SK-N-SH (cell line): Measurements from ENCODE around the gene MRPL14. TPM values are rescaled to one million over a fixed set of nuclear protein-coding genes. Genes with fewer than 3 reads are reported as not detected.

Experiments used
- CTCF ChIA-PET: fragments of 300-600, 350-600 bp; formaldehyde crosslinking; extraction: SDS; loops from one replicate; lab custom pipeline; 2021; lab: Yijun Ruan, JAX
- POLR2A ChIA-PET: fragments of 350-600 bp; sonication (Branson Sonifier 250); formaldehyde crosslinking; extraction: SDS; loops from one replicate; lab custom pipeline; 2020; ENCODE audit warnings: antibody characterized with exemption, inconsistent platforms; lab: Yijun Ruan, JAX
- DNase-seq: peaks from one replicate; pipeline ENCODE4 v3.0.0; 2012
- H2AFZ ChIP-seq: fragments of 200-600 bp; sonication (generic); 2 replicates; pipeline ENCODE4 v1.8.1; 2016; ENCODE audit warnings: antibody characterized with exemption, mild to moderate bottlenecking, low read depth
- H3F3A ChIP-seq: fragments of 200-600 bp; sonication (generic); replicated peaks from 2 replicates; pipeline ENCODE3; 2016; ENCODE audit warnings: antibody characterized with exemption, mild to moderate bottlenecking; ENCODE audit not compliant: insufficient read depth
- H3K27ac ChIP-seq, 2 experiments: fragments of 200-500 bp in 1 of 2; fragments of 200-600 bp in 1 of 2; sonication (Bioruptor generic) in 1 of 2; sonication (generic), shearing (Covaris generic) in 1 of 2; 2 replicates each; pipeline versions ENCODE4 v1.5.1 to v1.6.1; 2014 to 2016; ENCODE audit warnings: low read depth in 2 of 2, inconsistent platforms in 1 of 2, low read length in 1 of 2, mild to moderate bottlenecking in 1 of 2, mixed read lengths in 1 of 2
- H3K27me3 ChIP-seq: fragments of 200-600 bp; sonication (generic), shearing (Covaris generic); 2 replicates; pipeline ENCODE4 v1.6.1; 2016; ENCODE audit warnings: mixed run types; ENCODE audit not compliant: insufficient read depth
- H3K36me3 ChIP-seq, 2 experiments: fragments of 200-500 bp in 1 of 2; fragments of 200-600 bp in 1 of 2; sonication (Bioruptor generic) in 1 of 2; sonication (generic) in 1 of 2; replicated peaks in 1 of 2; 2 replicates each; pipeline versions ENCODE3 to v1.5.1; 2014 to 2016; ENCODE audit warnings: low read length in 1 of 2, mild to moderate bottlenecking in 1 of 2; ENCODE audit not compliant: insufficient read depth in 2 of 2, control insufficient read depth in 1 of 2
- H3K4me1 ChIP-seq, 2 experiments: fragments of 200-500 bp in 1 of 2; fragments of 200-600 bp in 1 of 2; sonication (Bioruptor generic) in 1 of 2; sonication (generic), shearing (Covaris generic) in 1 of 2; 2 replicates each; pipeline versions ENCODE4 v1.5.1 to v1.6.1; 2014 to 2016; ENCODE audit warnings: low read depth in 1 of 2, low read length in 1 of 2, mixed run types in 1 of 2; ENCODE audit not compliant: insufficient read depth in 2 of 2, control insufficient read depth in 1 of 2
- H3K4me2 ChIP-seq: fragments of 200-600 bp; sonication (generic), shearing (Covaris generic); 2 replicates; pipeline ENCODE4 v1.6.1; 2017; ENCODE audit warnings: mixed run types
- H3K4me3 ChIP-seq, 2 experiments: fragments of 200-500 bp in 1 of 2; fragments of 200-600 bp in 1 of 2; sonication (Bioruptor generic) in 1 of 2; sonication (generic), shearing (Covaris generic) in 1 of 2; 2 replicates each; pipeline versions ENCODE4 v1.5.1 to v1.8.1; 2014 to 2016; ENCODE audit warnings: low read depth in 2 of 2, inconsistent platforms in 1 of 2, low read length in 1 of 2, mild to moderate bottlenecking in 1 of 2, mixed read lengths in 1 of 2, moderate library complexity in 1 of 2
- H3K79me2 ChIP-seq: fragments of 200-600 bp; sonication (generic); 2 replicates; pipeline ENCODE4 v1.8.1; 2017; ENCODE audit warnings: mild to moderate bottlenecking; ENCODE audit not compliant: insufficient read depth
- H3K9ac ChIP-seq: fragments of 200-600 bp; sonication (generic); 2 replicates; pipeline ENCODE4 v1.6.1; 2017; ENCODE audit warnings: mixed run types
- H3K9me2 ChIP-seq: fragments of 200-600 bp; sonication (generic); 2 replicates; pipeline ENCODE4 v1.6.1; 2017; ENCODE audit warnings: mixed run types
- H3K9me3 ChIP-seq: fragments of 200-600 bp; sonication (generic); 2 replicates; pipeline ENCODE4 v1.6.1; 2017; ENCODE audit warnings: mixed run types, mild to moderate bottlenecking, moderate library complexity
- H4K20me1 ChIP-seq: fragments of 200-600 bp; sonication (generic); 2 replicates; pipeline ENCODE4 v1.6.1; 2017; ENCODE audit warnings: mild to moderate bottlenecking, mixed run types; ENCODE audit not compliant: insufficient read depth
- CHD2 ChIP-seq: fragments of 150-350 bp; IDR thresholded peaks from 2 replicates; pipeline ENCODE4 v1.6.1; 2018; ENCODE audit warnings: low read length; ENCODE audit not compliant: partially characterized antibody
- CTCF ChIP-seq: fragments of 200-600 bp; sonication (generic); IDR thresholded peaks from 2 replicates; pipeline ENCODE4 v1.6.1; 2017; ENCODE audit warnings: antibody characterized with exemption, mild to moderate bottlenecking, moderate library complexity
- EZH2phosphoT487 ChIP-seq: fragments of 200-600 bp; sonication (generic); IDR thresholded peaks from 2 replicates; pipeline ENCODE4 v1.6.1; 2017; ENCODE audit warnings: low read depth, mixed run types, mild to moderate bottlenecking, antibody characterized with exemption, moderate library complexity, borderline replicate concordance
- FOSL2 ChIP-seq: IDR thresholded peaks from 2 replicates; pipeline ENCODE4 v1.4.0; 2012; ENCODE audit warnings: low read depth, mild to moderate bottlenecking, moderate library complexity, borderline replicate concordance
- FOXJ3 ChIP-seq: sonication (generic); formaldehyde crosslinking; IDR thresholded peaks from 2 replicates; pipeline ENCODE4 v1.5.1; 2020; ENCODE audit warnings: mild to moderate bottlenecking, missing genetic modification reagents
- FOXM1 ChIP-seq: IDR thresholded peaks from 2 replicates; pipeline ENCODE4 v1.4.0; 2012; ENCODE audit warnings: low read depth, mild to moderate bottlenecking
- GATA2 ChIP-seq: sonication (generic); formaldehyde crosslinking; IDR thresholded peaks from 2 replicates; pipeline ENCODE4 v1.5.0; 2020; ENCODE audit warnings: mild to moderate bottlenecking, missing genetic modification reagents
- IRF3 ChIP-seq: fragments of 150-350 bp; IDR thresholded peaks from 2 replicates; pipeline ENCODE4 v1.6.1; 2016; ENCODE audit warnings: mild to moderate bottlenecking, low read depth, low read length
- JUND ChIP-seq: IDR thresholded peaks from 2 replicates; pipeline ENCODE4 v1.4.0; 2012
- MAX ChIP-seq: IDR thresholded peaks from 2 replicates; pipeline ENCODE4 v1.4.0; 2012; ENCODE audit warnings: low read depth
- MXI1 ChIP-seq: IDR thresholded peaks from 2 replicates; pipeline ENCODE4 v1.6.1; 2012; ENCODE audit warnings: mild to moderate bottlenecking, low read depth, low read length, improper control_type of control experiment
- RCOR1 ChIP-seq: fragments of 150-350 bp; IDR thresholded peaks from 2 replicates; pipeline ENCODE4 v1.6.1; 2017; ENCODE audit warnings: antibody characterized with exemption, low read length
- TAF1 ChIP-seq: IDR thresholded peaks from 2 replicates; pipeline ENCODE4 v1.6.1; 2012; ENCODE audit warnings: low read depth, mild to moderate bottlenecking, low read length, moderate library complexity, borderline replicate concordance
- ZBTB33 ChIP-seq: IDR thresholded peaks from 2 replicates; pipeline ENCODE4 v1.4.0; 2012; ENCODE audit warnings: low read depth, borderline replicate concordance
- WGBS: methylation state at CpG from one replicate; pipeline ENCODE4 v1.1.6; 2017; ENCODE audit warnings: low lambda C conversion rate; 5-methylcytosine and 5-hydroxymethylcytosine counted together
- polyA plus RNA-seq, 3 experiments: library from polyadenylated mRNA; depleted of rRNA; stranded (reverse); fragments of >200 nt; gene quantifications; 2 replicates each; pipeline ENCODE4 v1.2.3, GENCODE V29; 2012

MRPL14 gene
- polyA plus RNA-seq, 1 of the 3 experiments (the other 2 are of a cell fraction), result 97.0 TPM

- no peak overlapping the region for H3K27ac ChIP-seq
- H3K9me3 ChIP-seq, result no peaks in the 10 kb centered on the region
- H3K4me2 ChIP-seq, result no peak overlapping the region
- H3K4me1 ChIP-seq, result peaks cover 0 to 3% of the 10 kb centered on the region in 2 experiments; a peak in 1 of 4 replicates
- no peaks in the 10 kb centered on the region for H3K79me2 ChIP-seq
- H3K4me3 ChIP-seq, result no peak overlapping the region
- H3F3A ChIP-seq, result no peaks in the 10 kb centered on the region
- H3K27me3 ChIP-seq, result no peaks in the 10 kb centered on the region
- no peak overlapping the region for H2AFZ ChIP-seq
- CTCF ChIA-PET, result interaction anchor here (1.3 to 3.1 kb wide), 2 partner anchors 20 to 69 kb away, joined by 3 to 14 read pairs; no protein-coding TSS in a partner anchor
- H3K9ac ChIP-seq, result no peak overlapping the region
- TF ChIP-seq CTCF, result no peak
- no peak for TF ChIP-seq JUND
- no peak for TF ChIP-seq FOXJ3 (CRISPR knock-in tag)
- TF ChIP-seq FOXM1, result no peak
- TF ChIP-seq RCOR1, result no peak
- no peak for TF ChIP-seq CHD2
- TF ChIP-seq FOSL2, result no peak
- no peak for TF ChIP-seq MAX
- no peak for TF ChIP-seq GATA2 (CRISPR knock-in tag)
- TF ChIP-seq MXI1, result no peak
- TF ChIP-seq EZH2phosphoT487, result no peak
- no peak for DNase-seq
- H4K20me1 ChIP-seq, result no peaks in the 10 kb centered on the region
- WGBS, result 55% methylated on average over 7 of the region's 7 CpGs
- POLR2A ChIA-PET, result no interaction called here
- no peaks in the 10 kb centered on the region for H3K9me2 ChIP-seq
- H3K36me3 ChIP-seq, result no peaks in the 10 kb centered on the region
These were observed 38.9 kb upstream of the MRPL14 start for GRCh38 chr6:44166116-44166515.

- H3K36me3 ChIP-seq, result no peaks in the 10 kb centered on the region
- H3F3A ChIP-seq, result no peaks in the 10 kb centered on the region
- no peak overlapping the region for H3K27ac ChIP-seq
- no peaks in the 10 kb centered on the region for H3K9me2 ChIP-seq
- POLR2A ChIA-PET, result interaction anchor here (0.7 kb wide), 1 partner anchor 54 kb away, joined by 3 read pairs; no protein-coding TSS in a partner anchor
- CTCF ChIA-PET, result interaction anchor here (0.6 to 4.7 kb wide), 8 partner anchors 9 to 94 kb away, joined by 3 to 26 read pairs (median 6); partner anchors contain the start of gene SLC35B2
- TF ChIP-seq ZBTB33 (no peak), CHD2 (no peak), FOXM1 (no peak), IRF3 (no peak), TAF1 (no peak), GATA2 (CRISPR knock-in tag) (no peak)
- H2AFZ ChIP-seq, result no peak overlapping the region
- no peak for DNase-seq
- no peaks in the 10 kb centered on the region for H3K27me3 ChIP-seq
- no peaks in the 10 kb centered on the region for H3K9me3 ChIP-seq
- no peak overlapping the region for H3K9ac ChIP-seq
- H4K20me1 ChIP-seq, result no peaks in the 10 kb centered on the region
- no peaks in the 10 kb centered on the region for H3K79me2 ChIP-seq
- H3K4me1 ChIP-seq, result peaks cover 0 to 3% of the 10 kb centered on the region in 2 experiments; a peak in 1 of 4 replicates
- 41% methylated on average over 6 of the region's 8 CpGs for WGBS
- H3K4me3 ChIP-seq, result no peak overlapping the region
- H3K4me2 ChIP-seq, result no peak overlapping the region
These were observed 35.8 kb upstream of the MRPL14 start for GRCh38 chr6:44162876-44163625.
